Thoracic aorta (tissue), 2 donors: Measurements from ENCODE around the gene CFDP1. TPM values are rescaled to one million over a fixed set of nuclear protein-coding genes. Genes with fewer than 3 reads are reported as not detected.

ENCODE experiments used
- ATAC-seq: fragments of 150-250 bp; one replicate; pipeline ENCODE4 v1.8.0; 2017; ENCODE audit warnings: low read depth; ENCODE audit not compliant: insufficient number of reproducible peaks, low FRiP score
- DNase-seq: peaks from one replicate; pipeline ENCODE4 v3.0.0-alpha.2; 2020; ENCODE audit warnings: low spot score
- H3K27ac ChIP-seq, 2 donors: fragments of 200-600 bp; sonication (generic); 1 replicate in 1 of 2; 2 replicates in 1 of 2; pipeline ENCODE4 v1.5.1; 2016; ENCODE audit warnings: mild to moderate bottlenecking in 2 of 2, moderate library complexity in 2 of 2
- H3K27me3 ChIP-seq: fragments of 200-600 bp; sonication (generic); replicated peaks from 2 replicates; pipeline ENCODE4 v1.6.0; 2016; ENCODE audit warnings: mild to moderate bottlenecking; ENCODE audit not compliant: insufficient read depth
- H3K36me3 ChIP-seq: fragments of 200-600 bp; sonication (generic); one replicate; pipeline ENCODE4 v1.5.1; 2016
- H3K4me1 ChIP-seq, 2 donors: fragments of 200-600 bp; sonication (generic); 1 replicate in 1 of 2; 2 replicates in 1 of 2; pipeline versions ENCODE4 v1.5.1 to v1.6.0; 2016; ENCODE audit warnings: low read depth in 2 of 2, mild to moderate bottlenecking in 1 of 2; ENCODE audit not compliant: control insufficient read depth in 1 of 2
- H3K4me3 ChIP-seq: fragments of 200-600 bp; sonication (generic); 2 replicates; pipeline ENCODE4 v1.5.1; 2016; ENCODE audit warnings: mild to moderate bottlenecking
- H3K9me3 ChIP-seq: fragments of 200-600 bp; sonication (generic); 2 replicates; pipeline ENCODE4 v1.5.1; 2016
- CTCF ChIP-seq: fragments of 200-600 bp; sonication (generic); IDR thresholded peaks from one replicate; pipeline ENCODE4 v1.5.1; 2019; ENCODE audit warnings: antibody characterized with exemption
- total RNA-seq, 2 donors: library from RNA; depleted of rRNA; stranded (reverse); fragments of >200 nt; gene quantifications; one replicate each; pipeline versions ENCODE4 v1.1.0 to v1.2.3, GENCODE V29; 2016

The CFDP1 gene
- total RNA-seq, 2 donors from 2014 or later: 31.1 to 84.7 TPM

DNA sequence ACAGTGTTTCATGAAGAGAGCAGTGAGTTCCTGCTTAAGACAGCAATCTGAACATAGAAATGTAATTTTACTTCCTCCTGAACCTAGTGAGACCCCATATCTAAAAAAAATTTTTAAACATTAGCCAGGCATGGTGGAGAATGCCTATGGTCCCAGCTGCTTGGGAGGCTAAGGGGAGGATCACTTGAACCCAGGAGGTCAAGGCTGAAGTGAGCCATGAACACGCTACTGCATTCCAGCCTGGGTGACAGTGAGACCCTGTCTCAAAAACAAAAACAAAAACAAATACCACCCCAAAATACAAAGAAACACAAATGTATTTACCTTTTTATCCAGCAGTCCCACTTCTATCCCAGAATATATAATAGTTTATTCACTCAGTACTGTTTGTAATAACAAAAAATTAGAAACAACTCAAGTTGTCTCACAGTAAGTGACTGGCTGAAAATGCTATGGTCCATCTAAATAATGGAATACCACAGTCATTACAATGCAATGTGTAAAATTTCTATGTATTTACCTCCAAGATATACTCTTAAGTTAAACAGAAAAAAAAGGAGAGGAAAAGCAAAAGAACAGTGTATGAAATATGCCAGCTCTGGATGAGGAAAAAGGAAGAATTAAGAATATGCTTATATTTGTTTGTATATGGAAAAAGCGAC lies 16.3 kb downstream of the CFDP1 start:
- Histone ChIP-seq H3K4me1 (peaks cover 9 to 13% of the 10 kb centered on the region in 2 donors), H3K27ac (no peak overlapping the region), H3K9me3 (no peaks in the 10 kb centered on the region), H3K4me3 (no peak overlapping the region), H3K36me3 (peaks cover 2% of the 10 kb centered on the region), H3K27me3 (no peaks in the 10 kb centered on the region)
- ATAC-seq: no peak
- TF ChIP-seq CTCF: no peak
- DNase-seq: no peak

GRCh38 chr16:75415169-75415905 lies 18.0 kb downstream of the CFDP1 start:
- peaks cover 0 to 4% of the 10 kb centered on the region in 2 donors for H3K4me1 ChIP-seq
- no peak overlapping the region for H3K27ac ChIP-seq
- no peak overlapping the region for H3K4me3 ChIP-seq
- no peak for ATAC-seq
- TF ChIP-seq CTCF: no peak
- no peaks in the 10 kb centered on the region for H3K9me3 ChIP-seq
- H3K27me3 ChIP-seq: no peaks in the 10 kb centered on the region
- DNase-seq: no peak
- H3K36me3 ChIP-seq: peaks cover 6% of the 10 kb centered on the region

- ATAC-seq: no peak
Observed at GRCh38 chr16:75413951-75414350, 19.4 kb downstream of the CFDP1 start.

GRCh38 chr16:75406943-75407342 lies 26.4 kb downstream of the CFDP1 start:
- H3K27ac ChIP-seq: no peak overlapping the region
- TF ChIP-seq CTCF: no peak
- peaks cover 9 to 12% of the 10 kb centered on the region in 2 donors for H3K4me1 ChIP-seq
- H3K4me3 ChIP-seq: no peak overlapping the region
- ATAC-seq (no peak), DNase-seq (no peak)
- peaks cover 4% of the 10 kb centered on the region for H3K36me3 ChIP-seq
- no peaks in the 10 kb centered on the region for H3K9me3 ChIP-seq
- no peaks in the 10 kb centered on the region for H3K27me3 ChIP-seq

More at GRCh38 chr16:75413951-75414350, 19.4 kb downstream of the CFDP1 start:
- H3K9me3 ChIP-seq: no peaks in the 10 kb centered on the region
- no peak overlapping the region for H3K27ac ChIP-seq
- no peak for TF ChIP-seq CTCF
- H3K4me3 ChIP-seq: no peak overlapping the region
- H3K36me3 ChIP-seq: peaks cover 6% of the 10 kb centered on the region
- no peaks in the 10 kb centered on the region for H3K4me1 ChIP-seq
- H3K27me3 ChIP-seq: no peaks in the 10 kb centered on the region
- no peak for DNase-seq

DNA sequence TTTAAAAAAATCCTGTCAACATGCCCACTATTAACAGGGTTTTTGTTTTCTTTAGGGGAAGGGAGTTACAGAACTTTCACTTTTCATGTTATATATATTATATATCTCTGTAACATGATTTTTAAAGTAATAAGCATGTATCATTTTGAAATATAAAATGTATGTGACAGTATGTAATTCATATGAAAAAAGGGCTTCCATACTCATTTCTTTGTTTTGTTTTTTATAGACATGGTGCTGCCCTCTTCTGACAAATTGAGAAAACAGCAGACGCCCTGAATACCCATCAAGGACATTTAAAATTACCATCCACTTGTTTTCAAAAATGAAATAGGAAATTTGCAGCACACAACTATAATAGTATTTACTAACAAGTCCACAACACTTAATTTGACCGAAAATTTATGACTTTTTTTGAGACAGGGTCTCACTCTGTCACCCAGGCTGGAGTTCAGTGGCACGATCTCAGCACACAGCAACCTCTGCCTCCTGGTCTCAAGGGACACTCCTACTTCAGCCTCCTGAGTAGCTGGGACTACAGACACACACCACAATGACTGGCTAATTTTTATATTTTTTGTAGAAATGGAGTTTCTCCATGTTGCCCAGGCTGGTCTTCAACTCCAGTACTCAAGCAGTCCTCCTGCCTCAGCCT lies 30.4 kb downstream of the CFDP1 start:
- Histone ChIP-seq H3K4me3 (no peak overlapping the region), H3K36me3 (no peaks in the 10 kb centered on the region), H3K4me1 (peaks cover 16 to 37% of the 10 kb centered on the region in 2 donors), H3K9me3 (no peaks in the 10 kb centered on the region), H3K27me3 (no peaks in the 10 kb centered on the region), H3K27ac (peak overlapping the region; percentile 85 to 92)
- no peak for DNase-seq
- no peak for ATAC-seq
- peak; percentile 65 for TF ChIP-seq CTCF
